Astrocyte (in vitro differentiated cells and primary cell): Measurements from ENCODE around the gene GALNT2. TPM values are rescaled to one million over a fixed set of nuclear protein-coding genes. Genes with fewer than 3 reads are reported as not detected.

Source experiments
- DNase-seq: peaks from one replicate; pipeline ENCODE4 v3.0.0-alpha.2; 2010; ENCODE audit warnings: low read depth
- FAIRE-seq: peaks from 2 replicates; lab custom pipeline; 2011; peaks lifted over from hg19 to GRCh38; lab: Jason Lieb, UNC
- H2AFZ ChIP-seq: 2 replicates; pipeline ENCODE4 v1.6.0; 2012; ENCODE audit warnings: low read depth, low read length, inconsistent platforms
- H3K27ac ChIP-seq: 2 replicates; pipeline ENCODE4 v1.5.1; 2011; ENCODE audit warnings: low read depth, low read length, inconsistent platforms
- H3K27me3 ChIP-seq: 2 replicates; pipeline ENCODE4 v1.6.0; 2011; ENCODE audit warnings: low read length, inconsistent platforms; ENCODE audit not compliant: insufficient read depth
- H3K36me3 ChIP-seq: 2 replicates; pipeline ENCODE4 v1.5.1; 2011; ENCODE audit warnings: low read length, inconsistent platforms; ENCODE audit not compliant: insufficient read depth
- H3K4me1 ChIP-seq: 2 replicates; pipeline ENCODE4 v1.5.1; 2011; ENCODE audit warnings: low read length, inconsistent platforms; ENCODE audit not compliant: insufficient read depth
- H3K4me2 ChIP-seq: 2 replicates; pipeline ENCODE4 v1.6.0; 2012; ENCODE audit warnings: low read length, inconsistent platforms
- H3K4me3 ChIP-seq: 2 replicates; pipeline ENCODE4 v1.5.1; 2011; ENCODE audit warnings: low read depth, mild to moderate bottlenecking, low read length, inconsistent platforms; ENCODE audit not compliant: insufficient read depth
- H3K79me2 ChIP-seq: 2 replicates; pipeline ENCODE4 v1.6.0; 2012; ENCODE audit warnings: mild to moderate bottlenecking, low read length, inconsistent platforms; ENCODE audit not compliant: insufficient read depth
- H3K9ac ChIP-seq: 2 replicates; pipeline ENCODE4 v1.6.0; 2012; ENCODE audit warnings: mild to moderate bottlenecking, low read length, inconsistent platforms
- H3K9me3 ChIP-seq: 2 replicates; pipeline ENCODE4 v1.5.1; 2012; ENCODE audit warnings: low read depth, mild to moderate bottlenecking, low read length, inconsistent platforms; ENCODE audit not compliant: insufficient read depth
- H4K20me1 ChIP-seq: 2 replicates; pipeline ENCODE4 v1.6.0; 2012; ENCODE audit warnings: low read length, inconsistent platforms; ENCODE audit not compliant: insufficient read depth
- H3K27ac Mint-ChIP-seq: one replicate; pipeline ENCODE4 v1.8.0; 2021; ENCODE audit warnings: mild to moderate bottlenecking, mixed read lengths; ENCODE audit not compliant: unreplicated experiment
- H3K27me3 Mint-ChIP-seq: one replicate; pipeline ENCODE4 v1.8.0; 2021; ENCODE audit warnings: low read depth, mixed read lengths; ENCODE audit not compliant: unreplicated experiment
- H3K36me3 Mint-ChIP-seq: one replicate; pipeline ENCODE4 v1.8.0; 2021; ENCODE audit warnings: low read depth, mixed read lengths; ENCODE audit not compliant: unreplicated experiment
- H3K4me1 Mint-ChIP-seq: one replicate; pipeline ENCODE4 v1.8.0; 2021; ENCODE audit warnings: low read depth, mixed read lengths; ENCODE audit not compliant: unreplicated experiment
- H3K4me3 Mint-ChIP-seq: one replicate; pipeline ENCODE4 v1.8.0; 2021; ENCODE audit warnings: mild to moderate bottlenecking, moderate library complexity, mixed read lengths; ENCODE audit not compliant: unreplicated experiment
- H3K9me3 Mint-ChIP-seq: one replicate; pipeline ENCODE4 v1.8.0; 2021; ENCODE audit warnings: mild to moderate bottlenecking, mixed read lengths; ENCODE audit not compliant: unreplicated experiment
- CTCF ChIP-seq: IDR thresholded peaks from 2 replicates; pipeline ENCODE4 v1.5.1; 2011; ENCODE audit warnings: low read depth, mild to moderate bottlenecking, inconsistent platforms, low read length, moderate library complexity; ENCODE audit not compliant: insufficient read depth
- EZH2 ChIP-seq: IDR thresholded peaks from 2 replicates; pipeline ENCODE4 v1.6.1; 2012; ENCODE audit warnings: mild to moderate bottlenecking, low read length, inconsistent platforms; ENCODE audit not compliant: insufficient read depth
- total RNA-seq: library from RNA; stranded (reverse); gene quantifications from 2 replicates; pipeline ENCODE4 v1.2.1, GENCODE V29; 2021

GALNT2 gene
- total RNA-seq, 1 donor from 2014 or later = 507 TPM

DNA sequence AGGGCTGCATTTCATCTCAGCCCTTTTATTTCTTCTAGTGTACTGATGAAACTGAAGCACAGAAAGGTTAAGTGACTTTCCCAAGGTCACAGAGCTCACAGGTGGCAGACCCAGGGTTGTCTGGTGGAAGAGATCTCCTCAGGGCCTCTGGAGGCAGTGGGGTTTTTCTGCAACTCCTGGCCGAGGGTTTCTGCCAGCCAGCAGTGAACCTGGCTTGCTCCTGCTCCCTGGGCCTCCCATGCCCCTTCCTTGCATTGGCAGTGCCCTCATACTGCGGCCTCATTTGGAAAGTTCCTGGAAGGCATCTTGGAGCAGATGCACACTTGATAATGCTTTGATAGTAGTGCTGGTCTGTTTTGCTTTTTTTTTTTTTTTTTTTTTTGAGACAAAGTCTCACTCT, 7.7 kb downstream of the GALNT2 start:
- H3K9me3 Mint-ChIP-seq = no peaks in the 10 kb centered on the region
- Histone ChIP-seq H3K4me2 (no peak overlapping the region), H3K9me3 (no peaks in the 10 kb centered on the region), H3K27ac (no peak overlapping the region), H3K4me3 (no peak overlapping the region), H3K36me3 (no peaks in the 10 kb centered on the region), H4K20me1 (peaks cover 66% of the 10 kb centered on the region), H3K9ac (no peak overlapping the region), H3K27me3 (no peaks in the 10 kb centered on the region), H2AFZ (no peak overlapping the region), H3K4me1 (peaks cover 43% of the 10 kb centered on the region), H3K79me2 (peaks cover 100% of the 10 kb centered on the region)
- TF ChIP-seq EZH2 (no peak), CTCF (no peak)
- peaks cover 23% of the 10 kb centered on the region for H3K36me3 Mint-ChIP-seq
- FAIRE-seq (no peak), DNase-seq (no peak)
- H3K27me3 Mint-ChIP-seq = no peaks in the 10 kb centered on the region
- H3K27ac Mint-ChIP-seq = no peak overlapping the region
- H3K4me1 Mint-ChIP-seq = peaks cover 85% of the 10 kb centered on the region
- no peak overlapping the region for H3K4me3 Mint-ChIP-seq

- Histone ChIP-seq H3K79me2 (peaks cover 100% of the 10 kb centered on the region), H3K4me3 (no peak overlapping the region), H3K27ac (no peak overlapping the region), H3K27me3 (no peaks in the 10 kb centered on the region), H3K4me1 (peaks cover 43% of the 10 kb centered on the region), H4K20me1 (peaks cover 54% of the 10 kb centered on the region), H3K9ac (no peak overlapping the region), H3K36me3 (no peaks in the 10 kb centered on the region), H3K9me3 (no peaks in the 10 kb centered on the region), H3K4me2 (no peak overlapping the region), H2AFZ (no peak overlapping the region)
- peaks cover 19% of the 10 kb centered on the region for H3K36me3 Mint-ChIP-seq
- no peaks in the 10 kb centered on the region for H3K9me3 Mint-ChIP-seq
- H3K4me1 Mint-ChIP-seq = peaks cover 85% of the 10 kb centered on the region
- no peak for DNase-seq
- no peak for FAIRE-seq
- no peaks in the 10 kb centered on the region for H3K27me3 Mint-ChIP-seq
- peak overlapping the region; percentile 35 for H3K4me3 Mint-ChIP-seq
- peak overlapping the region; percentile 62 for H3K27ac Mint-ChIP-seq
- no peak for TF ChIP-seq EZH2
- no peak for TF ChIP-seq CTCF
These were observed 9.1 kb downstream of the GALNT2 start for GRCh38 chr1:230076121-230076520.

DNA sequence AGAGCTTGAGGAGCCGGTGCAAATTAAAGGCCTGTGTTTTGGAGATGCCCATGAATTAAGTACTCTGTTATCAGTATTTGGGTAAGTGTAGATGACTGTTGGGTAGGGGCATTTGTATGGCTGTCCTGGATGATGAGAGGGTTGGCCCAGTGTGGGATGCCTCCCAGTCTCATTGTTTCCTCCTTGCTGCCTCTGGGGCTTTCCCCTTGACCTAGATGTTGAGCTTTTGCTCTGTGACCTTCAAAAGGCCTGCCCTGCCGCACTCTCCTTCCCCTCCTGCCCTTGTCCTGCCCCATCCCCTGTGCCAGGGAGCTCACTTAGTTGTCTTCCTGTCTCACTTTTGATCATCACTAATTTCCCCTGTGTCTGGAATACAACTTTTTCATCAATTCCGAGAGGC, 10.0 kb downstream of the GALNT2 start:
- DNase-seq = no peak
- peaks cover 84% of the 10 kb centered on the region for H3K4me1 Mint-ChIP-seq
- peaks cover 43% of the 10 kb centered on the region for H3K4me1 ChIP-seq
- H3K4me2 ChIP-seq = peak overlapping the region; percentile 43
- H3K27me3 ChIP-seq = no peaks in the 10 kb centered on the region
- H2AFZ ChIP-seq = no peak overlapping the region
- no peaks in the 10 kb centered on the region for H3K9me3 Mint-ChIP-seq
- no peaks in the 10 kb centered on the region for H3K27me3 Mint-ChIP-seq
- peaks cover 26% of the 10 kb centered on the region for H3K36me3 Mint-ChIP-seq
- peak overlapping the region; percentile 51 for H3K9ac ChIP-seq
- no peak for TF ChIP-seq CTCF
- no peak for TF ChIP-seq EZH2
- H3K9me3 ChIP-seq = no peaks in the 10 kb centered on the region
- H4K20me1 ChIP-seq = peaks cover 49% of the 10 kb centered on the region
- H3K36me3 ChIP-seq = no peaks in the 10 kb centered on the region
- peaks cover 100% of the 10 kb centered on the region for H3K79me2 ChIP-seq
- peak overlapping the region; percentile 87 for H3K27ac ChIP-seq
- H3K4me3 Mint-ChIP-seq = peak overlapping the region; percentile 28
- H3K4me3 ChIP-seq = no peak overlapping the region
- peak overlapping the region; percentile 90 for H3K27ac Mint-ChIP-seq
- no peak for FAIRE-seq
